ENCODE results near the gene KRTAP22-2.

Gene KRTAP22-2

DNA sequence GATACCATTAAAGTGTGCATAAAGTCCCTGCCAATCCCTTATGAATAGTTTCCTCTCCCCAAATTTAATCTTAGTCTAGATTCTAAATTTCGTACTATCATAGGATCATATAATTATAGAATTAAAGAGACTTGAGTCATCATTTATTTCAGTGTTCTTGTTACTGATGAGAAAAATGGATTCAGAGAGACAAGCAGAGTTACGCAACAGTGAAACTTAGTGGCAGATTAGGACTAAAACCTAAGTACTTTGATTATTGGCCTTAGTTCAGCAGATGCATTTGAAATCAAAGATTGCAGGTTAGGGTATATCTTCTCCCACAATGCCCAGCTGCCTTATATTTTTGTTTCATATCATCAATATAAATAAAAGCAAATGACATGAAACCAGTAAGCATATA, 28.2 kb downstream of the KRTAP22-2 start:
- no peak for DNase-seq

DNA sequence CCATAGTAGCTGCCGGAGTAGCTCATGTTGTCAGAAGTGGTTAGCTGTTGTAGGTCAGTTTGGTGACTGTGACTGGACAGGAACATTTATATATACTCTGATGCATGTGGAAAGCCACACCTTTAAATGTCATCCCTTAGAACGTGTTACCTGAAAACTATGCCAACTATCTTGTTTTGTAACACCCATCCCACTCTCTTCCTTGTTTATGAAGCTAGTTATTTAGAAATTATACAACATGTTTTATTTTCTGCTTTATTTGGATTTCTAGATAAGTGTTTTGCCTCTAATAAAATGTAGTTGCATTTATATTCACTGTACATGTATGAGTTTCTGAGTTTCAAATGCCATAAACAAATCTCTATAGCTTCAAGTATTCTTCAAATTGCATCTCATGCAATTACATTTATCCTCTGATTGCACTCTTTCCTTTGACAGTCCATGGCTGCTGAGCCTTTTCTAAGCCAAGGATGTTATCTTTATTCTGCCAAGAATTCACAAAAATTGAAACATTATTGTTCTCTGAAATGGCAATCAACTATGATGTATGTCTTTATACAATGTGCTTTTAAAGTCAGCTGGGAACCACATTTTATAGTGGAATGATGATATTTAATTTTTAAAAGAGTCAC, 28.8 kb downstream of the KRTAP22-2 start, which contains the start of gene KRTAP19-7:
Gene KRTAP19-7 (minus strand): TSS at position 51 of the 632 bp plus-strand sequence. CDS start 25 bp downstream, at position 26.
- DNase-seq, result no peak

DNA sequence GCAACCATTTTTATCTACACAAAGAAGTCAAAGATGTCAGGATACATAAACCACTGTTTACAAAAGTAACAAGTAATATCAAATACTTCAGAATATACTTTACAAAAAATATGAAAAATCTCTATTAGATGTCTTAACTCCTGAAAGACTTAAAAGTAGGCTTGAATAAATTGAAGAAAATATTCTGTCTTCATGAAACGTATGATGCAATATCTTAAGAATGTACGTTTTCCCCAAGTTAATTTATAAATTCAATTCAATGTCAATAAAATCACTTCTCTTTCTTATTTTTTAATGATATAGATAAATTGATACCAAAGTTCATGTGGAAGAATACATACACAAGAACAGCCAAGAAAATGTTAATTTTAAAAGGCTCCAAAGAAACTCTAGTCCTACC, 35.1 kb downstream of the KRTAP22-2 start:
- no peak for DNase-seq

DNA sequence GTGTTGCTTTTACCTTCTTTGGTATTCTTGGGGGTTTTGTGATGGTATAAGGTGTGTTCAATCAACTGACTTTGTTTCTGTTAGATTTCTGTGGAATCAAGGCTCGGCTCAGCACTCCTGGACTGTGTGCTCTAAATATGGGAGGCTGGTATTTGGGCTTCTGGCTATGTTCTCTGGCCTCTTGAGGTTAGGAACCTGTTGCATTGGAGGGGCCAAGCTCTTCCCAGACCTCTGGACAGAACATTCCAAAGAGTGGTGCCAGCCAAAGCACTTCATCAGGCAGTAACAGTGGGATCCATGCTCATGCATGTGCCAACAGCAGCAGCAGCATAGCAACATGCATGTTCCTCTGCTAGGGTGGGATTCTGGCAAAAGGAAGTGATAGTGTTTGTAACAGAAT, 37.4 kb downstream of the KRTAP22-2 start:
- DNase-seq, result no peak

DNA sequence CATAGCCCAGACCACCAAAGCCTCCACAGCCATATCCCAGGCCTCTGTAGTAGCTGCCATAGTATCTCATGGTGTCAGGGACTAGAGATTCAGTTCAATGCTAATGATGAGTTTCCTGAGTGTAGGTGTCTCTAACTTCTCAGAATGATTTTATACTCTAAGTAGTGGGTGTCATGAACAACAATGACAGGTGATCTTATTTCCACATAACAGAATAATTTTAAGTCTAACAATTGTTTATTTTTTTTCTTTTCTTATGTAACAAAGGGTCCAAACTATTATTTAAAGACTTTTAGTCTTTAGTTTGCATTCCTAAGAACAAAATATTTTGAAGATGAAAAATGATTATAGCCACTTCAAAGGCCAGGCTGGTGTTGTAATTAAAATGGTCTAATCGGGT, 48.4 kb downstream of the KRTAP22-2 start, which contains the start of gene KRTAP19-6:
Gene KRTAP19-6 (minus strand): TSS at position 101 of the 400 bp plus-strand sequence. CDS start 31 bp downstream, at position 70.
- no peak for DNase-seq
